Activated CD8-positive, alpha-beta memory T cell treated with anti-CD3 and anti-CD28 coated beads, Interleukin-2, amount 50 U/mL, for 24 hours (primary cell): Measurements from ENCODE around the gene POTEF.
"Not testable (repeated sequence)": the region's sequence is repeated elsewhere in the genome, so short reads cannot be mapped to it uniquely, and the experiment has no call there.

Experiments used
- DNase-seq: peaks from one replicate; pipeline ENCODE4 v3.0.0-alpha.2; 2020; ENCODE audit errors: extremely low read depth

Gene POTEF

GRCh38 chr2:130152816-130153595 is 24.0 kb upstream of the POTEF start:
- DNase-seq, result no peak

- not testable (repeated sequence) for DNase-seq
These were observed 23.3 kb upstream of the POTEF start for GRCh38 chr2:130152136-130152815.

GRCh38 chr2:130151145-130151512 is 22.1 kb upstream of the POTEF start:
- not testable (repeated sequence) for DNase-seq

- no peak for DNase-seq
These were observed 21.4 kb upstream of the POTEF start for GRCh38 chr2:130150181-130151144.

- DNase-seq, result not testable (repeated sequence)
These were observed 19.5 kb upstream of the POTEF start for GRCh38 chr2:130148515-130148914.

GRCh38 chr2:130145006-130145414 is 16.0 kb upstream of the POTEF start, which contains the start of gene CCDC74B:
Gene CCDC74B (minus strand): TSS chr2:130145112. CDS start chr2:130144996, 116 bp downstream.
- not testable (repeated sequence) for DNase-seq

GRCh38 chr2:130143266-130144039 is 14.4 kb upstream of the POTEF start:
- DNase-seq, result not testable (repeated sequence)

- DNase-seq, result not testable (repeated sequence)
These were observed 13.6 kb upstream of the POTEF start for GRCh38 chr2:130142396-130143265.

- DNase-seq, result not testable (repeated sequence)
These were observed 12.8 kb upstream of the POTEF start for GRCh38 chr2:130141645-130142370.

- not testable (repeated sequence) for DNase-seq
These were observed 12.0 kb upstream of the POTEF start for GRCh38 chr2:130141002-130141401.

GRCh38 chr2:130140516-130140915 is 11.5 kb upstream of the POTEF start:
- DNase-seq, result not testable (repeated sequence)

GRCh38 chr2:130139331-130140280 is 10.6 kb upstream of the POTEF start:
- DNase-seq, result not testable (repeated sequence)

GRCh38 chr2:130138841-130139251 is 9.8 kb upstream of the POTEF start:
- not testable (repeated sequence) for DNase-seq

- DNase-seq, result not testable (repeated sequence)
These were observed 9.3 kb upstream of the POTEF start for GRCh38 chr2:130138326-130138725.

GRCh38 chr2:130137118-130137517 is 8.1 kb upstream of the POTEF start:
- not testable (repeated sequence) for DNase-seq

- not testable (repeated sequence) for DNase-seq
These were observed 7.5 kb upstream of the POTEF start for GRCh38 chr2:130136546-130136945.

- no peak for DNase-seq
These were observed 6.9 kb upstream of the POTEF start for GRCh38 chr2:130135692-130136541.
